ENCODE measurements around the gene HSPE1.
"Not testable (repeated sequence)": the region's sequence is repeated elsewhere in the genome, so short reads cannot be mapped to it uniquely, and the experiment has no call there.

HSPE1 gene

GRCh38 chr2:197498937-197499593 is 1.1 kb upstream of the HSPE1 start:
- DNase-seq = peak; percentile 71

- no peak for DNase-seq
Observed at GRCh38 chr2:197500503-197501131, 438 bp downstream of the HSPE1 start.

- no peak for DNase-seq
Observed at GRCh38 chr2:197502201-197502600, 2.0 kb downstream of the HSPE1 start.

GRCh38 chr2:197502685-197503084 is 2.5 kb downstream of the HSPE1 start:
- no peak for DNase-seq

GRCh38 chr2:197504000-197504399 is 3.8 kb downstream of the HSPE1 start:
- no peak for DNase-seq

GRCh38 chr2:197504512-197504911 is 4.3 kb downstream of the HSPE1 start:
- no peak for DNase-seq

GRCh38 chr2:197506658-197507057 is 6.5 kb downstream of the HSPE1 start:
- DNase-seq = no peak

GRCh38 chr2:197513915-197514314 is 13.7 kb downstream of the HSPE1 start:
- no peak for DNase-seq

GRCh38 chr2:197514754-197515153 is 14.6 kb downstream of the HSPE1 start:
- DNase-seq = peak; percentile 36

- DNase-seq = peak; percentile 35
Observed at GRCh38 chr2:197515315-197515738, 15.1 kb downstream of the HSPE1 start.

- peak; percentile 96 for DNase-seq
Observed at GRCh38 chr2:197515739-197516392, 15.7 kb downstream of the HSPE1 start, which contains the start of gene MOB4. Gene MOB4, plus strand, starts transcription at chr2:197516066. Its CDS starts 21 bp downstream, at chr2:197516087.

GRCh38 chr2:197516393-197516761 is 16.2 kb downstream of the HSPE1 start:
- DNase-seq = no peak

- no peak for DNase-seq
Observed at GRCh38 chr2:197517150-197517549, 17.0 kb downstream of the HSPE1 start.

GRCh38 chr2:197538412-197538811 is 38.2 kb downstream of the HSPE1 start:
- no peak for DNase-seq

GRCh38 chr2:197539734-197540133 is 39.6 kb downstream of the HSPE1 start:
- no peak for DNase-seq

- no peak for DNase-seq
Observed at GRCh38 chr2:197543206-197543605, 43.0 kb downstream of the HSPE1 start.

- no peak for DNase-seq
Observed at GRCh38 chr2:197547163-197547900, 47.2 kb downstream of the HSPE1 start.

GRCh38 chr2:197548582-197548981 is 48.4 kb downstream of the HSPE1 start:
- no peak for DNase-seq

GRCh38 chr2:197551260-197551659 is 51.1 kb downstream of the HSPE1 start:
- not testable (repeated sequence) for DNase-seq

All from activated CD4-positive, alpha-beta T cell treated with anti-CD3 and anti-CD28 coated beads, Interleukin-10, Interleukin-2, amounts not matched to agents 100 ng/mL and 50 ng/mL, durations not matched to agents 16 hours and 8 hours (primary cell).